GM21423 (cell line): ENCODE measurements around the gene PRSS48.
A peak's percentile ranks its signal among the peaks of the same experiment; 100 is the strongest.
"Not testable (repeated sequence)": the region's sequence is repeated elsewhere in the genome, so short reads cannot be mapped to it uniquely, and the experiment has no call there.

Experiments
- ATAC-seq: cut with Tn5 transposase; IDR thresholded peaks from one replicate; pipeline ENCODE4 v1.9.1; 2021; ENCODE audit warnings: mild to moderate bottlenecking, moderate library complexity; ENCODE audit not compliant: unreplicated experiment

Gene PRSS48

GRCh38 chr4:151259752-151260151 lies 17.2 kb upstream of the PRSS48 start:
- ATAC-seq = no peak

DNA sequence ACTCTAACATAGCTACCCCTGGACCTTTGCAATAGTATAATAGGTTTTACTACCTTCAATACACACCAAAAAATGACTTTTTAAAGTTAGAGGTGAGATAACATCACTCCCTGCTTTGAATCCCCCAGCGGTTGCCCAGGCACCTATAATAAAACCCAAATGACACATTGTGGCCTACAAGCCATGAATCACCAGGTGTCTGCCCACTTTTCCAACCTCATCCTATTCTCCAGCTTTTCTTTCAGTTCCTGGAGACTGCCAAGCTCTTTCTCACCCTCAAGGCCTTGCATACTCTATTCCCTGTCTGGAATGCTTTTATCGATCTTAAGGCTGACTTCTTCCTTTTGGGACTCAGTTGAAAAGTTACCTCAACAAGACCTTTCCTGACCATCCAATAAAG lies 16.4 kb upstream of the PRSS48 start:
- no peak for ATAC-seq

DNA sequence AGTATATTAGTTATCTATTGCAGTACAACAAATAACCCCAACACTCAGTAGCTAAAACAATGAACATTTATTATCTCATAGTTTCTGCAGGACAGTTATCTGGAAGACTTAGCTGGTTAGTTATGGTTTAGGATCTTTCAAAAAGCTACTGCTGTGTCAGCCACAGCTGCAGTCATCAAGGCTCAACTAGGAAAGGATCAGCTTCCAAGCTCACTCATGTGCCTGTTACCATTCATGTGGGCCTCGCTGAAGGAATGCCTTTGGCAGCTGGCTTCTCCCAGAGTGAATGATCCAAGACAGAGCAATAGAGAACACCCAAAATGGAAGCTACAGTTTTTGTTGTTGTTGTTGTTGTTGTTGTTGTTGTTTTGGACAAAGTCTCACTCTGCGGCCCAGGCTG lies 13.5 kb upstream of the PRSS48 start:
- ATAC-seq = no peak

DNA sequence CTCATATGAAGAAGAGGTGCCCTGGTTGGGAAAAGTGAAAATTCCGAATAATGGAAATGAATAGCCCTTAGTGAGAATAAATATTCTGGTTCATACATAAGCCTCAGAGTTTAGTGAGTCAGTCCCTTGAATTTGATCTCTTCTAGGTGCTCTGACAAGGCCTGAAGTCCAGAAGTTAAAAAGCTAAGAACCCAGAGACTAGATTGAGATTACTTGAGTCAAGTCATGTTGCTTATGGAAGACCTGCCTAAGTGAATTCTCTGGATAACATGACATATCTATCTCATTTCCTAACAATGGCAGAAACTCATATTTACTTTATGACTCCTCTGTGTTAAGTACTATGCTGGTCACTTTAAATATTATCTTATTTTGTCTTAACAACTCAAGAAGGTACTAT lies 10.5 kb upstream of the PRSS48 start:
- ATAC-seq = no peak

DNA sequence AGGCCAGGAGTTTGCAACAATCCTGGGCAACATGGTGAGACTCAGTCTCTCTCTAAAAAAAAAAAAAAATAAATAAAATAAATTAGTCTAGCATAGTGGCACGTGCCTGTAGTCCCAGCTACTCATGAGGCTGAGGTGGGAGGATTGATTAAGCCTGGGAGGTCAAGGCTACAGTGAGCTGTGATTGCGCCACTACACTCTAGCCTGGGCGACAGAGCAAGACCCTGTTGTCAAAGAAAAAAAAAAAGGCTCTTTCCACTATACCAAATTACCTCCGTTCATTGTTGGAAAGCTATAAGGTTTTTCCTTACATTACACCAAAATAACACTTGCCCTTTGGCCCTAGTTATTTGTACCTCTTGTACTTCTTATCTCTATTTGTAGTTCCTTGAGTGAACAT lies 9.9 kb upstream of the PRSS48 start:
- ATAC-seq = no peak

GRCh38 chr4:151267822-151268535 lies 9.0 kb upstream of the PRSS48 start:
- no peak for ATAC-seq

GRCh38 chr4:151268905-151269304 lies 8.1 kb upstream of the PRSS48 start:
- ATAC-seq = not testable (repeated sequence)

GRCh38 chr4:151284534-151285245 lies 7.7 kb downstream of the PRSS48 start:
- ATAC-seq = no peak

- no peak for ATAC-seq
These were observed 10.4 kb downstream of the PRSS48 start for GRCh38 chr4:151287409-151287808.

- no peak for ATAC-seq
These were observed 14.5 kb downstream of the PRSS48 start for GRCh38 chr4:151291485-151291884.

GRCh38 chr4:151292038-151292437 lies 15.1 kb downstream of the PRSS48 start:
- ATAC-seq = no peak

GRCh38 chr4:151294833-151295496 lies 18.0 kb downstream of the PRSS48 start:
- no peak for ATAC-seq

- no peak for ATAC-seq
These were observed 19.3 kb downstream of the PRSS48 start for GRCh38 chr4:151296227-151296626.

- no peak for ATAC-seq
These were observed 20.2 kb downstream of the PRSS48 start for GRCh38 chr4:151297170-151297569.

DNA sequence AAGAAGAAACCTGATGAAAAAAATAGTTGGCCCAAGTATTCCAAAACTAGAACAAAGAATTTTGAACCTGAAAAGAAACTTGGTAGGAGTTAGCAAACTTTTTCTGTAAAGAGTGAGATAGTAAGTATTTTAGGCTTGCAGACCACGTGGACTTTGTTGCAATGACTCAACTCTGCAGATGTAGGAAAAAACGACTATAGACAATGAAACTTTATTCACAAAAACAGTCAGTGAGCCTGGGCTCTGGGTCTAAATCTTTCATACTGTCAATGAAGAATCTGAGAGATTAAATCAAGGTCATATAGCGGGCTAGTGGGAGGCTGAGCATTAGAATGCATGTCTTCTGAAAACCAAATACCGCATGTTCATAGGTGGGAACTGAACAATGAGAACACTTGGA lies 25.5 kb downstream of the PRSS48 start:
- no peak for ATAC-seq

DNA sequence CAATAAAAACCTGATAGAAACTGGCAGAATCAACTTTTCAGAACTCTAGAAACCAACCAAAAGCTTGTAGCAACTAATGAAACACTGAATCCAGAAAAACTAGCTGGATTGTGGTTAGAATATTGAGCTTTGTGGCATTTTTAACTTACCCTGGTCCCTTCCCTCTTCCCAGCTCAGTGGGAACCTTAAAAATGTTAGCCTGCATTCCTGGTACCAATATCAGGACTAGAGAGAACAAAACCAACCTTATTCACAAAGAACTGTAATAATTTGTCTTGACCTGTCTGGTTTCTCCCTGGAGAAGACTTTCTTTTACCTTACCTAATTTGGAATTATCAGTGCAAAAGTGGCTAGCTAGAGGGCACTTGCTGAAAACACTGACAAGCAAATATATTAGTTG lies 27.3 kb downstream of the PRSS48 start:
- no peak for ATAC-seq

- peak; percentile 44 for ATAC-seq
These were observed 27.8 kb downstream of the PRSS48 start for GRCh38 chr4:151304755-151305154.

- no peak for ATAC-seq
These were observed 33.3 kb downstream of the PRSS48 start for GRCh38 chr4:151310124-151310728.

DNA sequence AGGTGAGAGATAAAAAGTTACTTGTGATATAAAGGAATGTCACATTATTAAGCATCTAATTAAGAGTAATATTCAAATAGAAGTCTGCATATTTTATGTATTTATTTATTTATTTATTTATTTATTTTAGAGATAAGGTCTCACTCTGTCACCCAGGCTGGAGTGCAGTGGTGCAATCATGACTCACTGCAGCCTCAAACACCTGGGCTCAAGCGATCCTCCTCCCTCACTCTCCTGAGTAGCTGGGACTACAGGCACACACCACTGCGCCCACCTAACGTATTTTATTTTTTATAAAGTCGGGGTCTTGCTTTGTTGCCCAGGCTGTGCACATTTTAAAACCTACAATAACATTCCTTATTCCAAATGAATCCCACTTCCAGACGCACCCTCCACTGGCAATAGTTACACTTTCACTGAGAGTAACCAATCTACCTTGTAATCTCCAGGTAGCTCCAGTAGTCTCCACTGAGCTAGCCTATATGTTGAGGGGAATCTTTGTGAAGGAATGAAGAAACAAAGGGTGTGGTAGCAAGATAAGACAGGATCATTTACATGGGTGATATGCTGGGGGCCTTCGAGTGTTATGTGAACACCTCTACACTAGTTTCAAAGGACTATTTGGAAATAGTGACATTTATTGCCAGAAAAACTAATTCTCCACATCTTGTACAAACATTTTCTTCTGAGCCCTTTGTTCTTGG lies 36.5 kb downstream of the PRSS48 start:
- no peak for ATAC-seq

DNA sequence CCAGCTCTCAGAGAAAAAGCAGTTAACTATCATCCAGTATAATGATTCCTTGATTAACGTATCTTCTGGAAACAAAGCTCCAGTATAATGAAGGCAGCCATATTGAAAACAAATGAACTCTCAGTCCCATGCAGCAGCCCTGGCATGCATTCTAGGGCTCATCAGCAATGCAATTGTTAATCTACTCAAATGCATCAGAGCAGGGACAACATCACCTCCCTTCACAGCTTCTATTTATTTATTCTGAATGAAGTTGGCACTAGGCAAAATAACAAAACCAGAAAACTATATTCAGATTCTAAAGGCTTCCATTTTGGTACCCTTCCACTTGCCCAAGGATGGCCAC lies 37.0 kb downstream of the PRSS48 start:
- no peak for ATAC-seq

GRCh38 chr4:151314479-151314878 lies 37.5 kb downstream of the PRSS48 start:
- no peak for ATAC-seq
